Stimulated activated naive CD4-positive, alpha-beta T cell treated with Interleukin-2 at 50 U/mL for 16 hours (primary cell): ENCODE results near the gene PTX4.
A peak's percentile ranks its signal among the peaks of the same experiment; 100 is the strongest.

Source experiments
- DNase-seq: peaks from one replicate; lab custom pipeline; 2025; lab: John Stamatoyannopoulos, UW

The PTX4 gene

GRCh38 chr16:1500465-1501150, 11.9 kb upstream of the PTX4 start:
- DNase-seq, result no peak

GRCh38 chr16:1499756-1500464, 11.2 kb upstream of the PTX4 start:
- DNase-seq, result no peak

- DNase-seq, result no peak
These were observed 10.3 kb upstream of the PTX4 start for GRCh38 chr16:1498899-1499676.

GRCh38 chr16:1497014-1497598, 8.4 kb upstream of the PTX4 start:
- no peak for DNase-seq

- DNase-seq, result no peak
These were observed 7.7 kb upstream of the PTX4 start for GRCh38 chr16:1496464-1496863.

GRCh38 chr16:1495889-1496262, 7.1 kb upstream of the PTX4 start:
- no peak for DNase-seq

GRCh38 chr16:1495211-1495888, 6.6 kb upstream of the PTX4 start:
- DNase-seq, result no peak

GRCh38 chr16:1494711-1495110, 6.0 kb upstream of the PTX4 start:
- no peak for DNase-seq

- no peak for DNase-seq
These were observed 5.4 kb upstream of the PTX4 start for GRCh38 chr16:1494129-1494640.

- DNase-seq, result no peak
These were observed 5.0 kb upstream of the PTX4 start for GRCh38 chr16:1493746-1494094.

GRCh38 chr16:1492923-1493745, 4.4 kb upstream of the PTX4 start, which contains the start of gene TELO2:
Gene TELO2, plus strand, starts transcription at chr16:1493360. Its CDS starts 922 bp downstream, at chr16:1494282.
- DNase-seq, result peak; percentile 83

- no peak for DNase-seq
These were observed 3.6 kb upstream of the PTX4 start for GRCh38 chr16:1492082-1492922.

- DNase-seq, result no peak
These were observed 2.6 kb upstream of the PTX4 start for GRCh38 chr16:1491327-1491726.

GRCh38 chr16:1489077-1489476, 333 bp upstream of the PTX4 start:
- DNase-seq, result no peak

- no peak for DNase-seq
These were observed 616 bp downstream of the PTX4 start for GRCh38 chr16:1488054-1488601.

GRCh38 chr16:1487395-1488053, 1.2 kb downstream of the PTX4 start:
- DNase-seq, result no peak

- no peak for DNase-seq
These were observed 2.0 kb downstream of the PTX4 start for GRCh38 chr16:1486551-1487390.

- DNase-seq, result no peak
These were observed 2.8 kb downstream of the PTX4 start for GRCh38 chr16:1485847-1486496.
